ENCODE measurements around the gene SCGB1D1. TPM values are rescaled to one million over a fixed set of nuclear protein-coding genes. Genes with fewer than 3 reads are reported as not detected.
"Not testable (repeated sequence)": the region's sequence is repeated elsewhere in the genome, so short reads cannot be mapped to it uniquely, and the experiment has no call there.

SCGB1D1 gene
- total and polyA plus RNA-seq, 4 donors = not detected

GRCh38 chr11:62179995-62180394, 10.0 kb upstream of the SCGB1D1 start:
- intact Hi-C loops (cut with DNase I) = no loop called here
- ATAC-seq (ENCODE audit: low FRiP score) = no peak
- no peak overlapping the region for H3K4me3 ChIP-seq (ENCODE audit: low read length in 2 of 2)
- no peaks in the 10 kb centered on the region for H3K27me3 ChIP-seq (ENCODE audit: control insufficient read depth in 1 of 2, insufficient read depth in 2 of 2, low read length in 1 of 2)
- WGBS, 2 donors = 87% methylated on average over 5 of the region's 5 CpGs
- DNase-seq = no peak
- H3K9me3 ChIP-seq (ENCODE audit: control insufficient read depth, low read length) = no peaks in the 10 kb centered on the region
- no peaks in the 10 kb centered on the region for H3K36me3 ChIP-seq (ENCODE audit: control insufficient read depth in 1 of 2, insufficient read depth in 2 of 2, low read length in 1 of 2)
- no peaks in the 10 kb centered on the region for H3K4me1 ChIP-seq (ENCODE audit: control insufficient read depth in 1 of 2, insufficient read depth in 2 of 2, low read length in 2 of 2)
- no peak overlapping the region for H3K27ac ChIP-seq (ENCODE audit: low read depth in 1 of 2, low read length in 2 of 2)

- Histone ChIP-seq H3K4me1 (ENCODE audit: control insufficient read depth in 1 of 2, insufficient read depth in 2 of 2, low read length in 2 of 2) (no peaks in the 10 kb centered on the region), H3K27ac (ENCODE audit: low read depth in 1 of 2, low read length in 2 of 2) (no peak overlapping the region), H3K36me3 (ENCODE audit: control insufficient read depth in 1 of 2, insufficient read depth in 2 of 2, low read length in 1 of 2) (no peaks in the 10 kb centered on the region), H3K4me3 (ENCODE audit: low read length in 2 of 2) (no peak overlapping the region), H3K27me3 (ENCODE audit: control insufficient read depth in 1 of 2, insufficient read depth in 2 of 2, low read length in 1 of 2) (no peaks in the 10 kb centered on the region), H3K9me3 (ENCODE audit: control insufficient read depth, low read length) (no peaks in the 10 kb centered on the region)
- intact Hi-C loops (cut with DNase I) = no loop called here
- whole genome bisulfite sequencing, 2 donors = 86 to 90% methylated on average over 2 of the region's 2 CpGs
- DNase-seq (no peak), ATAC-seq (ENCODE audit: low FRiP score) (no peak)
Observed at GRCh38 chr11:62181097-62181496, 8.9 kb upstream of the SCGB1D1 start.

DNA sequence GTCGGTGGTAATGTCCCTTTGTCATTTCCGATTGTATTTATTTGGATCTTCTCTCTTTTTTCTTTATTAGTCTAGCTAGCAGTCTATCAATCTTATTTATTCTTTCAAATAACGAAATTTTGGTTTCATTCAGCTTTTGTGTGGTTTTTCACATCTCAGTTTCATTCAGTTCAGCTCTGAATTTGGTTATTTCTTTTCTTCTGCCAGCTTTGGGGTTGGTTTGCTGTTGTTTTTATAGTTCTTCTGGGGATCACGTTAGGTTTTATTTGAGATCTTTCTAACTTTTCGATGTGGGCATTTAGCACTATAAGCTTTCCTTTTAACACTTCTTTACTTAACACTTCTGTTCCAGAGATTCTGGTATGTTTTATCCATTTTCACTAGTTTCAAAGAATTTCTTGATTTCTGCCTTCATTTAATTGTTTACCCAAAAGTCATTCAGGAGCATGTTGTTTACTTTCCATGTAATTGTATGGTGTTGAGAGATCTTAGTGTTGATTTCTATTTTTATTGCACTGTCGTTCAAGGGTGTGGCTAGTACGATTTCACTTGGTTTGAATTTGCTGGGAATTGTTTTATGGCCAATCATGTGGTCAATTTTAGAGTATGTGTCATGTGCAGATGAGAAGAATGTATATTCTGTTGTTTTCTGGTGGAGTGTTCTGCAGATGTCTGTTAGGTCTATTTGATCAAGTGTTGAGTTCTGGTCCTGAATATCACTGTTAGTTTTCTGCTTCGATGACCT, 7.7 kb upstream of the SCGB1D1 start:
- no peak overlapping the region for H3K4me3 ChIP-seq (ENCODE audit: low read length in 2 of 2)
- no peak for DNase-seq

DNA sequence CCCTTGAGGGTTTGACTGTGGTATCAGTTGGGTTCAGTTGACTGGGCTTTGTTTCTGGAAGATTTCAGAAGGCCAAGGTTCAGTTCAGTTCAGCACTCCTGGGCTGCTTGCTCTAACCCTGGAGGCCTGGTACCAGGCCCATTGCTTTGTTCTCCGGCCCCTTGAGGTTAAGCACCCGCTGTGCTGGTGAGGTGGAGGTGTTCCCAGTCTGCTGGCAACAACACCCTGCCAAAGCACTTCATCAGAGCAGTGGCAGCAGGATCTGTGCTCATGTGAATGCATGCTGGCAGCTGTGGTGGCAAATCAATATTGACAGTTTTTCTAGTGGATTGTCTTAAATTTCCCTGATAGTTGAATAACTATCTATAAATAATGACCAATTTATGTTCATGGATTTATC, 3.8 kb upstream of the SCGB1D1 start:
- no peaks in the 10 kb centered on the region for H3K4me1 ChIP-seq (ENCODE audit: control insufficient read depth in 1 of 2, insufficient read depth in 2 of 2, low read length in 2 of 2)
- no peak for ATAC-seq (ENCODE audit: low FRiP score)
- intact Hi-C loops (cut with DNase I) = no loop called here
- no peak overlapping the region for H3K27ac ChIP-seq (ENCODE audit: low read depth in 1 of 2, low read length in 2 of 2)
- H3K9me3 ChIP-seq (ENCODE audit: control insufficient read depth, low read length) = no peaks in the 10 kb centered on the region
- 60 to 64% methylated on average over 2 of the region's 2 CpGs for WGBS, 2 donors
- no peaks in the 10 kb centered on the region for H3K27me3 ChIP-seq (ENCODE audit: control insufficient read depth in 1 of 2, insufficient read depth in 2 of 2, low read length in 1 of 2)
- no peaks in the 10 kb centered on the region for H3K36me3 ChIP-seq (ENCODE audit: control insufficient read depth in 1 of 2, insufficient read depth in 2 of 2, low read length in 1 of 2)
- no peak overlapping the region for H3K4me3 ChIP-seq (ENCODE audit: low read length in 2 of 2)
- DNase-seq = no peak

More for the DNA sequence above, 7.7 kb upstream of the SCGB1D1 start:
- Histone ChIP-seq H3K27ac (ENCODE audit: low read depth in 1 of 2, low read length in 2 of 2) (no peak overlapping the region), H3K27me3 (ENCODE audit: control insufficient read depth in 1 of 2, insufficient read depth in 2 of 2, low read length in 1 of 2) (no peaks in the 10 kb centered on the region), H3K36me3 (ENCODE audit: control insufficient read depth in 1 of 2, insufficient read depth in 2 of 2, low read length in 1 of 2) (no peaks in the 10 kb centered on the region), H3K4me1 (ENCODE audit: control insufficient read depth in 1 of 2, insufficient read depth in 2 of 2, low read length in 2 of 2) (no peaks in the 10 kb centered on the region), H3K9me3 (ENCODE audit: control insufficient read depth, low read length) (no peaks in the 10 kb centered on the region)
- intact Hi-C loops (cut with DNase I) = no loop called here
- ATAC-seq (ENCODE audit: low FRiP score) = no peak
- 67 to 68% methylated on average over 8 of the region's 8 CpGs for WGBS, 2 donors

DNA sequence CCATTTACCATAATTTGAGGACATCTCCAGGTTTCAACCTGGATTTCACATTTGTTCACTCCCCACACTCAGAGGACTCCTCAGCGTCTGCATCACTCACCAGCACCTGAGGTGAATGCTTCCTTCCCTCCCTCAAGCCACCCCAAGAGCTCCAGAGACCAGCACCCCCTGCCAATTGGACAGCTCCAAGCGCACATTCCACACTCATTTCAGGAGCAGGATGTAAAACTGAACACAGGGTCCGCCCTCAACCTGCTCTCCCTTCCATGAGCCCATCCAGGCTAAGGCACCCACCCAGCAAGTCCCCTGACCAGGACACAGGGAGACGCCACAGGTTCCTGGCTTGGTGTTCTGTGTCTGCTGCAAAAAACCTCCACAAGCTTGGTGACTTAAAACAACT, 3.9 kb downstream of the SCGB1D1 start:
- Histone ChIP-seq H3K27me3 (ENCODE audit: control insufficient read depth in 1 of 2, insufficient read depth in 2 of 2, low read length in 1 of 2) (no peaks in the 10 kb centered on the region), H3K4me3 (ENCODE audit: low read length in 2 of 2) (no peak overlapping the region), H3K9me3 (ENCODE audit: control insufficient read depth, low read length) (no peaks in the 10 kb centered on the region), H3K4me1 (ENCODE audit: control insufficient read depth in 1 of 2, insufficient read depth in 2 of 2, low read length in 2 of 2) (no peaks in the 10 kb centered on the region), H3K36me3 (ENCODE audit: control insufficient read depth in 1 of 2, insufficient read depth in 2 of 2, low read length in 1 of 2) (no peaks in the 10 kb centered on the region), H3K27ac (ENCODE audit: low read depth in 1 of 2, low read length in 2 of 2) (no peak overlapping the region)
- ATAC-seq (ENCODE audit: low FRiP score) (no peak), DNase-seq (no peak)
- 57 to 66% methylated on average over 4 of the region's 4 CpGs for WGBS, 2 donors
- intact Hi-C loops (cut with DNase I) = no loop called here

- H3K4me3 ChIP-seq (ENCODE audit: low read length in 2 of 2); ATAC-seq (ENCODE audit: low FRiP score); H3K4me1 ChIP-seq (ENCODE audit: control insufficient read depth in 1 of 2, insufficient read depth in 2 of 2, low read length in 2 of 2); H3K27ac ChIP-seq (ENCODE audit: low read depth in 1 of 2, low read length in 2 of 2); H3K36me3 ChIP-seq (ENCODE audit: control insufficient read depth in 1 of 2, insufficient read depth in 2 of 2, low read length in 1 of 2); DNase-seq; intact Hi-C loops (cut with DNase I); H3K9me3 ChIP-seq (ENCODE audit: control insufficient read depth, low read length); H3K27me3 ChIP-seq (ENCODE audit: control insufficient read depth in 1 of 2, insufficient read depth in 2 of 2, low read length in 1 of 2): not testable (repeated sequence)
- 15 to 34% methylated on average over 5 of the region's 9 CpGs for WGBS, 2 donors
Observed at GRCh38 chr11:62195010-62195409, 5.0 kb downstream of the SCGB1D1 start.

GRCh38 chr11:62195945-62196344, 5.9 kb downstream of the SCGB1D1 start:
- Histone ChIP-seq H3K4me3 (ENCODE audit: low read length in 2 of 2) (no peak overlapping the region), H3K9me3 (ENCODE audit: control insufficient read depth, low read length) (no peaks in the 10 kb centered on the region), H3K27me3 (ENCODE audit: control insufficient read depth in 1 of 2, insufficient read depth in 2 of 2, low read length in 1 of 2) (no peaks in the 10 kb centered on the region), H3K36me3 (ENCODE audit: control insufficient read depth in 1 of 2, insufficient read depth in 2 of 2, low read length in 1 of 2) (no peaks in the 10 kb centered on the region), H3K4me1 (ENCODE audit: control insufficient read depth in 1 of 2, insufficient read depth in 2 of 2, low read length in 2 of 2) (no peaks in the 10 kb centered on the region), H3K27ac (ENCODE audit: low read depth in 1 of 2, low read length in 2 of 2) (no peak overlapping the region)
- no peak for DNase-seq
- ATAC-seq (ENCODE audit: low FRiP score) = no peak
- intact Hi-C loops (cut with DNase I) = no loop called here
- WGBS, 2 donors = 62 to 67% methylated on average over 7 of the region's 7 CpGs

GRCh38 chr11:62197400-62197799, 7.4 kb downstream of the SCGB1D1 start:
- H3K27me3 ChIP-seq (ENCODE audit: control insufficient read depth in 1 of 2, insufficient read depth in 2 of 2, low read length in 1 of 2); DNase-seq; H3K4me1 ChIP-seq (ENCODE audit: control insufficient read depth in 1 of 2, insufficient read depth in 2 of 2, low read length in 2 of 2); intact Hi-C loops (cut with DNase I); ATAC-seq (ENCODE audit: low FRiP score); H3K9me3 ChIP-seq (ENCODE audit: control insufficient read depth, low read length); H3K4me3 ChIP-seq (ENCODE audit: low read length in 2 of 2); H3K27ac ChIP-seq (ENCODE audit: low read depth in 1 of 2, low read length in 2 of 2); H3K36me3 ChIP-seq (ENCODE audit: control insufficient read depth in 1 of 2, insufficient read depth in 2 of 2, low read length in 1 of 2): not testable (repeated sequence)
- 90 to 98% methylated on average over 2 of the region's 2 CpGs for WGBS, 2 donors

DNA sequence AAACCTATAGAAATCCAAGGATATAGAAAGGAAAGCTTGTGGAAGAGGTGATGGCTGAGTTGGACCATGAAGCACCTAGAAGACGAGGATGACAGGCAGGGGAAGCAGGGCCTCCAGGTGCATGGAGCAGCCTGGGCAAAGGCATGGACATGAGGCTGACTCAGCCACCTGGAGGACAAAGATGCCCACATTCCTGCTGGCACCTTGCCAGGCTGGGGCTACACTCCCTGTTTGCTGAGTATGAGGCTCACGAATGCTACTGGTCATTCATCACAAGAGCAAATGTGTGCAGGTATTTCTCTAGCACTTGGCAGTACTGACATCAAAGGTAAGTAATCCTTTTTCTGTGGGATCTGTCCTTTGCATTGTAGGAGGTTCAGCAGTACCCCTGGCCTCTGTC, 11.4 kb downstream of the SCGB1D1 start:
- Histone ChIP-seq H3K4me3 (ENCODE audit: low read length in 2 of 2) (no peak overlapping the region), H3K27me3 (ENCODE audit: control insufficient read depth in 1 of 2, insufficient read depth in 2 of 2, low read length in 1 of 2) (no peaks in the 10 kb centered on the region), H3K4me1 (ENCODE audit: control insufficient read depth in 1 of 2, insufficient read depth in 2 of 2, low read length in 2 of 2) (no peaks in the 10 kb centered on the region), H3K36me3 (ENCODE audit: control insufficient read depth in 1 of 2, insufficient read depth in 2 of 2, low read length in 1 of 2) (no peaks in the 10 kb centered on the region), H3K27ac (ENCODE audit: low read depth in 1 of 2, low read length in 2 of 2) (no peak overlapping the region), H3K9me3 (ENCODE audit: control insufficient read depth, low read length) (no peaks in the 10 kb centered on the region)
- intact Hi-C loops (cut with DNase I) = no loop called here
- DNase-seq (no peak), ATAC-seq (ENCODE audit: low FRiP score) (no peak)
- 73 to 76% methylated on average over 2 of the region's 2 CpGs for WGBS, 2 donors

Measured in aorta (tissue), 5 donors.